Testis (tissue), 3 donors: ENCODE measurements around the gene OR6K3. TPM values are rescaled to one million over a fixed set of nuclear protein-coding genes. Genes with fewer than 3 reads are reported as not detected.

Experiments
- DNase-seq: peaks from one replicate; pipeline ENCODE4 v3.0.0-alpha.2; 2019
- H3K27ac ChIP-seq, 2 donors: fragments of 200-600 bp; sonication (generic); one replicate each; pipeline ENCODE4 v1.5.1; 2019
- H3K27me3 ChIP-seq: fragments of 200-600 bp; sonication (generic); one replicate; pipeline ENCODE4 v1.5.1; 2019
- H3K36me3 ChIP-seq: fragments of 200-600 bp; sonication (generic); one replicate; pipeline ENCODE4 v1.5.1; 2017; ENCODE audit warnings: low read depth; ENCODE audit errors: missing control alignments
- H3K4me1 ChIP-seq: fragments of 200-600 bp; sonication (generic); one replicate; pipeline ENCODE4 v1.5.1; 2019
- H3K4me3 ChIP-seq, 2 donors: fragments of 200-600 bp; sonication (generic); one replicate each; pipeline ENCODE4 v1.5.1; 2017 to 2019
- H3K9me3 ChIP-seq: fragments of 200-600 bp; sonication (generic); one replicate; pipeline ENCODE4 v1.5.1; 2017
- CTCF ChIP-seq, 3 experiments: fragments of 450-650 bp in 2 of 3; fragments of 200-600 bp in 1 of 3; sonication (generic) in 1 of 3; IDR thresholded peaks; one replicate each; pipeline ENCODE4 v1.5.1; 2016 to 2019; ENCODE audit warnings: antibody characterized with exemption in 3 of 3, mild to moderate bottlenecking in 2 of 3, moderate library complexity in 1 of 3
- POLR2A ChIP-seq: fragments of 450-650 bp; IDR thresholded peaks from one replicate; pipeline ENCODE4 v1.6.1; 2017; ENCODE audit warnings: antibody characterized with exemption, mild to moderate bottlenecking, moderate library complexity
- WGBS, 2 donors: methylation state at CpG; one replicate each; pipeline ENCODE4 v1.1.5; 2018; 5-methylcytosine and 5-hydroxymethylcytosine counted together
- intact Hi-C: fragments of 100-400 bp; cut with DNase I; formaldehyde crosslinking; loops from one replicate; pipeline ENCODE4 v1.15.1; 2023; ENCODE audit warnings: low total_unique reads
- polyA plus RNA-seq: library from polyadenylated mRNA; stranded (reverse); fragments of 350-450 nt; fragmentation: Illumina TruSeq; extraction: RNeasy Lipid Tissue Mini Kit (QIAGEN cat#74804); gene quantifications from one replicate; pipeline ENCODE4 v1.2.3, GENCODE V29; 2014; ENCODE audit warnings: low read depth, low replicate concordance; ENCODE audit not compliant: insufficient read depth
- total RNA-seq, 2 donors: library from RNA; depleted of rRNA; stranded (reverse); fragments of >200 nt; gene quantifications; one replicate each; pipeline ENCODE4 v1.2.3, GENCODE V29; 2016

OR6K3 gene
- total and polyA plus RNA-seq, 3 donors from 2014 or later, result 0.19 TPM; not detected in 2

GRCh38 chr1:158685085-158685484 is 35.4 kb downstream of the OR6K3 start:
- WGBS, 2 donors, result 79 to 80% methylated on average over 7 of the region's 7 CpGs
- Histone ChIP-seq H3K9me3 (no peaks in the 10 kb centered on the region), H3K4me1 (no peaks in the 10 kb centered on the region), H3K27me3 (no peaks in the 10 kb centered on the region), H3K36me3 (no peaks in the 10 kb centered on the region), H3K4me3 (no peak overlapping the region), H3K27ac (no peak overlapping the region)
- no peak for DNase-seq
- intact Hi-C loops, result no loop called here
- TF ChIP-seq POLR2A (no peak), CTCF (IDR thresholded peaks at IDR 0.05) (no peak)

GRCh38 chr1:158681606-158682005 is 38.9 kb downstream of the OR6K3 start:
- H3K9me3 ChIP-seq, result no peaks in the 10 kb centered on the region
- no peak overlapping the region for H3K4me3 ChIP-seq
- H3K4me1 ChIP-seq, result no peaks in the 10 kb centered on the region
- no peak for DNase-seq
- no peaks in the 10 kb centered on the region for H3K27me3 ChIP-seq
- H3K36me3 ChIP-seq, result no peaks in the 10 kb centered on the region
- TF ChIP-seq POLR2A (no peak), CTCF (IDR thresholded peaks at IDR 0.05) (no peak)
- intact Hi-C loops, result no loop called here
- no peak overlapping the region for H3K27ac ChIP-seq
- 93 to 95% methylated on average over 2 of the region's 2 CpGs for WGBS, 2 donors

GRCh38 chr1:158679289-158679688 is 41.2 kb downstream of the OR6K3 start:
- intact Hi-C loops, result no loop called here

GRCh38 chr1:158675563-158676323 is 44.8 kb downstream of the OR6K3 start:
- TF ChIP-seq CTCF (IDR thresholded peaks at IDR 0.05), result no peak
- no peak for TF ChIP-seq POLR2A
- intact Hi-C loops, result no loop called here
- H3K9me3 ChIP-seq, result no peaks in the 10 kb centered on the region

More at GRCh38 chr1:158679289-158679688, 41.2 kb downstream of the OR6K3 start:
- Histone ChIP-seq H3K27me3 (no peaks in the 10 kb centered on the region), H3K27ac (no peak overlapping the region), H3K4me1 (no peaks in the 10 kb centered on the region), H3K36me3 (no peaks in the 10 kb centered on the region), H3K4me3 (no peak overlapping the region), H3K9me3 (no peaks in the 10 kb centered on the region)
- WGBS, 2 donors, result 82 to 97% methylated on average over 1 of the region's 1 CpG
- TF ChIP-seq POLR2A, result no peak
- TF ChIP-seq CTCF (IDR thresholded peaks at IDR 0.05), result no peak
- no peak for DNase-seq

GRCh38 chr1:158674302-158674701 is 46.2 kb downstream of the OR6K3 start:
- TF ChIP-seq POLR2A, result no peak
- Histone ChIP-seq H3K27me3 (no peaks in the 10 kb centered on the region), H3K4me3 (no peak overlapping the region), H3K27ac (no peak overlapping the region), H3K36me3 (no peaks in the 10 kb centered on the region), H3K9me3 (no peaks in the 10 kb centered on the region), H3K4me1 (no peaks in the 10 kb centered on the region)
- no peak for DNase-seq
- 94 to 96% methylated on average over 7 of the region's 7 CpGs for WGBS, 2 donors
- intact Hi-C loops, result no loop called here

More at GRCh38 chr1:158675563-158676323, 44.8 kb downstream of the OR6K3 start:
- Histone ChIP-seq H3K4me1 (no peaks in the 10 kb centered on the region), H3K4me3 (no peak overlapping the region), H3K27me3 (no peaks in the 10 kb centered on the region), H3K36me3 (no peaks in the 10 kb centered on the region), H3K27ac (no peak overlapping the region)
- 60 to 62% methylated on average over 4 of the region's 4 CpGs for WGBS, 2 donors
- DNase-seq, result no peak

Other genes starting within 250 kb of the OR6K3 start
- gene OR10R2, start 248.5 kb downstream of the OR6K3 start, total RNA-seq, result not detected
- not detected for gene OR10R2, start 248.5 kb downstream of the OR6K3 start, polyA plus RNA-seq
- gene OR6Y1, start 166.3 kb downstream of the OR6K3 start, total RNA-seq, result not detected
- not detected for gene OR6Y1, start 166.3 kb downstream of the OR6K3 start, polyA plus RNA-seq
- gene OR6P1, start 150.1 kb downstream of the OR6K3 start, total RNA-seq, result not detected
- gene OR6P1, start 150.1 kb downstream of the OR6K3 start, polyA plus RNA-seq, result not detected
- not detected for gene OR10X1, start 140.8 kb downstream of the OR6K3 start, total RNA-seq
- not detected for gene OR10X1, start 140.8 kb downstream of the OR6K3 start, polyA plus RNA-seq
- not detected for gene OR10Z1, start 115.5 kb downstream of the OR6K3 start, total RNA-seq
- gene OR10Z1, start 115.5 kb downstream of the OR6K3 start, polyA plus RNA-seq, result not detected
- 1 to 10 TPM; 3.4 to 4.2 TPM for gene SPTA1, start 34.0 kb downstream of the OR6K3 start, total RNA-seq
- gene SPTA1, start 34.0 kb downstream of the OR6K3 start, polyA plus RNA-seq, result 6.8 TPM
- gene OR6K2, start 20.1 kb downstream of the OR6K3 start, total RNA-seq, result not detected
- gene OR6K2, start 20.1 kb downstream of the OR6K3 start, polyA plus RNA-seq, result not detected
- gene OR6K6, start 34.0 kb upstream of the OR6K3 start, total RNA-seq, result not detected
- not detected for gene OR6K6, start 34.0 kb upstream of the OR6K3 start, polyA plus RNA-seq
- 1 to 10 TPM in 1 of 2 donors, not detected in 1; 1.0 TPM for gene OR6N1, start 51.5 kb upstream of the OR6K3 start, total RNA-seq
- not detected for gene OR6N1, start 51.5 kb upstream of the OR6K3 start, polyA plus RNA-seq
- gene OR6N2, start 60.5 kb upstream of the OR6K3 start, total RNA-seq, result not detected
- not detected for gene OR6N2, start 60.5 kb upstream of the OR6K3 start, polyA plus RNA-seq
- gene MNDA, start 110.6 kb upstream of the OR6K3 start, total RNA-seq, result 10 to 100 TPM; 11.5 to 12.8 TPM
- gene MNDA, start 110.6 kb upstream of the OR6K3 start, polyA plus RNA-seq, result 6.8 TPM
- gene PYHIN1, start 210.8 kb upstream of the OR6K3 start, total RNA-seq, result 1 to 10 TPM in 1 of 2 donors, under 1 TPM in 1; 0.56 to 1.2 TPM
- gene PYHIN1, start 210.8 kb upstream of the OR6K3 start, polyA plus RNA-seq, result 0.58 TPM